CD8-positive, alpha-beta memory T cell (primary cell): ENCODE data around the gene MAP2K5. TPM values are rescaled to one million over a fixed set of nuclear protein-coding genes. Genes with fewer than 3 reads are reported as not detected.

ENCODE experiments used
- CTCF ChIA-PET: fragments of 350-600 bp; sonication (Branson Sonifier 250); formaldehyde crosslinking; loops from one replicate; lab custom pipeline; 2021; ENCODE audit warnings: antibody characterized with exemption; lab: Charles Lee
- POLR2A ChIA-PET: fragments of 350-600 bp; sonication (Branson Sonifier 250); formaldehyde crosslinking; loops from one replicate; lab custom pipeline; 2021; ENCODE audit warnings: antibody characterized with exemption; lab: Charles Lee
- DNase-seq, 5 donors: peaks; one replicate each; pipeline versions ENCODE4 v3.0.0 to v3.0.0-alpha.2; 2020 to 2022; ENCODE audit warnings: mixed read lengths in 1 of 5
- H3K27ac ChIP-seq: one replicate; pipeline ENCODE4 v1.7.0; 2013; ENCODE audit warnings: low read depth, mild to moderate bottlenecking, low read length, moderate library complexity
- H3K27me3 ChIP-seq: 2 replicates; pipeline ENCODE4 v1.7.0; 2013; ENCODE audit warnings: low read length, mild to moderate bottlenecking; ENCODE audit not compliant: insufficient read depth, poor library complexity, severe bottlenecking
- H3K36me3 ChIP-seq: 2 replicates; pipeline ENCODE4 v1.7.0; 2013; ENCODE audit warnings: mild to moderate bottlenecking, low read length, moderate library complexity; ENCODE audit not compliant: insufficient read depth
- H3K4me1 ChIP-seq: 2 replicates; pipeline ENCODE4 v1.7.0; 2013; ENCODE audit warnings: mild to moderate bottlenecking, low read length, moderate library complexity; ENCODE audit not compliant: insufficient read depth
- H3K4me3 ChIP-seq: 2 replicates; pipeline ENCODE4 v1.7.0; 2013; ENCODE audit warnings: mild to moderate bottlenecking, low read length
- H3K9me3 ChIP-seq: 2 replicates; pipeline ENCODE4 v1.7.0; 2013; ENCODE audit warnings: mild to moderate bottlenecking, low read length
- H3K27ac Mint-ChIP-seq, 8 donors: one replicate each; pipeline ENCODE4 v1.8.0; 2020 to 2021; ENCODE audit warnings: mixed read lengths in 8 of 8, mild to moderate bottlenecking in 6 of 8, inconsistent platforms in 3 of 8, moderate library complexity in 3 of 8
- H3K27me3 Mint-ChIP-seq, 2 donors: one replicate each; pipeline ENCODE4 v1.8.0; 2020 to 2021; ENCODE audit warnings: mixed read lengths in 2 of 2, mild to moderate bottlenecking in 1 of 2, moderate library complexity in 1 of 2
- H3K36me3 Mint-ChIP-seq, 3 donors: one replicate each; pipeline ENCODE4 v1.8.0; 2020 to 2021; ENCODE audit warnings: mixed read lengths in 3 of 3, inconsistent platforms in 1 of 3, mild to moderate bottlenecking in 1 of 3
- H3K4me1 Mint-ChIP-seq, 3 donors: one replicate each; pipeline ENCODE4 v1.8.0; 2020 to 2021; ENCODE audit warnings: mixed read lengths in 3 of 3, inconsistent platforms in 1 of 3, mild to moderate bottlenecking in 1 of 3
- H3K4me3 Mint-ChIP-seq, 7 donors: one replicate each; pipeline ENCODE4 v1.8.0; 2020 to 2021; ENCODE audit warnings: mixed read lengths in 7 of 7, mild to moderate bottlenecking in 6 of 7, moderate library complexity in 4 of 7, inconsistent platforms in 2 of 7
- H3K9me3 Mint-ChIP-seq, 5 donors: one replicate each; pipeline ENCODE4 v1.8.0; 2020 to 2022; ENCODE audit warnings: mixed read lengths in 5 of 5, mild to moderate bottlenecking in 3 of 5, moderate library complexity in 2 of 5, inconsistent platforms in 1 of 5
- polyA plus RNA-seq: library from polyadenylated mRNA; unstranded; fragments of 300-500 nt; fragmentation: Illumina TruSeq; gene quantifications from one replicate; pipeline ENCODE4 v1.2.3, GENCODE V29; 2021
- total RNA-seq, 2 experiments: library from RNA; stranded (reverse); gene quantifications; one replicate each; pipeline ENCODE4 v1.2.3, GENCODE V29; 2021

The MAP2K5 gene
- total and polyA plus RNA-seq, 3 experiments from 2014 or later: 20.0 to 21.4 (median 20.1) TPM

DNA sequence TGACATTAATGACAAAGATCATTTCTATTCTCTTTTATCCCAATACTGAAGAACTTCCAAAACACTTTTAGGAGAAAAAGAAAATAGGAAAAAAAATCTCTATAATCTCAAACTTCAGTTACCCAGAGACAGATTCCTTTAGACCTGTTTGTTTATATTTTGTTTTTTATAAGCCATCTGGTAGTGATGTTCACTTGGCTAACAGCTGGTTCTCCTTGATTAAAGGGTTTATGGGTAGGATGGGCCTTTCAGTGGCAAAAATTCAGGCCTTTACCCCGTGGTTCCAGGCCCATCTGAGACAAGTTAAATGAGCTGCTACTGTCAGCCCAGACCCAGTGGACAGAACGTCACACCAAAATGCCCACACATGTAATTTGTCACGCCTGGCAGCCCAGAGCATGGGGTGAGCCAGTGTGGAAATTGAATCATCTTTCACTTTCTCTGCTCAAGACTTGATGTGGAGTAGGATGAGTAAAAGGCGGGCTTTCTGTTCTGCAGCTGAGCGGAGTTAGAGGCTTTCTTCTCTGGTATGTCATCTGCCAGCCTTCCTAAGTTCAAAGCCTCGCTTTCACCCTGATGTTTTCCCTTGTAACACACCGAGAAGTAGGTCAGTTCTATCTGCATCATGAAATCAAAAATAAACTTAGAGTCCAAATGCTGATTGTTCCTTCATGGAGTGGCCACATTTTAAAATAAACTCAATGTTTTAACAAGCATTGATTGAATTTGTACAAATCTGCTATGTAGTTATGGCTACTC, 220.3 kb downstream of the MAP2K5 start:
- Histone ChIP-seq H3K4me3 (no peak overlapping the region), H3K27me3 (no peaks in the 10 kb centered on the region), H3K36me3 (no peaks in the 10 kb centered on the region), H3K4me1 (peaks cover 54% of the 10 kb centered on the region), H3K27ac (no peak overlapping the region), H3K9me3 (no peaks in the 10 kb centered on the region)
- POLR2A ChIA-PET: interaction anchor here (0.6 kb wide), 2 partner anchors 13 to 22 kb away, joined by 3 to 4 read pairs; no protein-coding TSS in a partner anchor
- H3K36me3 Mint-ChIP-seq: peaks cover 3 to 22% (median 9%) of the 10 kb centered on the region in 3 donors
- peaks cover 0 to 1% of the 10 kb centered on the region in 2 donors for H3K27me3 Mint-ChIP-seq
- peak overlapping the region in 3 of 8 donors; percentile 1 to 29 (median 13) for H3K27ac Mint-ChIP-seq
- peaks cover 17 to 32% (median 28%) of the 10 kb centered on the region in 3 donors for H3K4me1 Mint-ChIP-seq
- H3K9me3 Mint-ChIP-seq: no peaks in the 10 kb centered on the region
- DNase-seq: peak in 1 of 5 donors; percentile 57
- CTCF ChIA-PET: no interaction called here
- H3K4me3 Mint-ChIP-seq: peak overlapping the region in 1 of 7 donors; percentile 14

DNA sequence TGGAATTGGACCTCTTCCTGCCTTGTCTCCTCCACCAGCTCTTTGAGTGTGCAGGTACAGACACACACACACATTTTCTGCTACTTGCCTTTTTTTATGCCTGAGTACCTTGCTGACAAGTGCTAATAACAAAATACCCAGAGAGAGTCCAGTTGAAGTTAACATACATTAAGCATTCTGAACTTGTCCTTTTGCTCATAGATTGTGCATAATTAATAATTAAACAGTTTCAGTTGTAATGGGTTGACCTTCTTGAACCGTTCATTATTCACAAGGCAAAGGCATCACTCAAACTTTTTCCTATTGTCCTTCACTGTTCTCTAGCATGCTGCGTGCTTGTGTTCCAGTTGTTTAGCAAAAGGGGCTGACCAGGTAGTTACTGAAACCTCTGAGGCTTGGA, 223.2 kb downstream of the MAP2K5 start:
- peaks cover 3 to 25% (median 13%) of the 10 kb centered on the region in 3 donors for H3K36me3 Mint-ChIP-seq
- Histone ChIP-seq H3K27me3 (no peaks in the 10 kb centered on the region), H3K27ac (no peak overlapping the region), H3K9me3 (no peaks in the 10 kb centered on the region), H3K4me1 (peaks cover 28% of the 10 kb centered on the region), H3K36me3 (no peaks in the 10 kb centered on the region), H3K4me3 (no peak overlapping the region)
- no peaks in the 10 kb centered on the region for H3K9me3 Mint-ChIP-seq
- H3K27ac Mint-ChIP-seq: no peak overlapping the region
- H3K4me1 Mint-ChIP-seq: peaks cover 3 to 17% (median 10%) of the 10 kb centered on the region in 3 donors
- POLR2A ChIA-PET: no interaction called here
- DNase-seq: no peak
- no peak overlapping the region for H3K4me3 Mint-ChIP-seq
- CTCF ChIA-PET: no interaction called here
- peaks cover 0 to 1% of the 10 kb centered on the region in 2 donors for H3K27me3 Mint-ChIP-seq

DNA sequence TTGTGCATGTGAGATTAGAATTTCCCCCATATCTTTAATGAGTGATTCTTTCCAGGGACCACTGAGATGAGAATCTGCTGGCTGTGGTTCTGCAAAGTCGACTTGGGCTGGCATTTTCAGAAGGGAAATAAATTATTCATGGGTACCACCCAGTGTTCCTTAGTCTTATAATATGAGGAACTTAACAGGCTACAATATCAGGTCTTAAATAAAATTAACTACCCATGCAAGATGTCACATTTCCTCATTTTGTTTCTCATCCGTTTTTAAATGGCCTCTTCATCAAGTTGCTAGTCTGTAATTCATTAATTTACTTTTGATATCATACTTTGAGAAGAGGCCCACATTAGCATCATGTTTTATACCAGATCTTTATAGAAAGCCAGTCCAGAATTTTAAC, 224.5 kb downstream of the MAP2K5 start:
- DNase-seq: no peak
- Mint-ChIP-seq H3K27me3 (peaks cover 0 to 1% of the 10 kb centered on the region in 2 donors), H3K36me3 (peaks cover 3 to 25% (median 11%) of the 10 kb centered on the region in 3 donors), H3K4me3 (no peak overlapping the region), H3K4me1 (peaks cover 0 to 10% (median 6%) of the 10 kb centered on the region in 3 donors), H3K27ac (no peak overlapping the region), H3K9me3 (no peaks in the 10 kb centered on the region)
- H3K4me1 ChIP-seq: peaks cover 15% of the 10 kb centered on the region
- H3K27me3 ChIP-seq: no peaks in the 10 kb centered on the region
- H3K9me3 ChIP-seq: no peaks in the 10 kb centered on the region
- no peaks in the 10 kb centered on the region for H3K36me3 ChIP-seq
- no peak overlapping the region for H3K4me3 ChIP-seq
- H3K27ac ChIP-seq: no peak overlapping the region
- CTCF ChIA-PET: no interaction called here
- POLR2A ChIA-PET: no interaction called here

DNA sequence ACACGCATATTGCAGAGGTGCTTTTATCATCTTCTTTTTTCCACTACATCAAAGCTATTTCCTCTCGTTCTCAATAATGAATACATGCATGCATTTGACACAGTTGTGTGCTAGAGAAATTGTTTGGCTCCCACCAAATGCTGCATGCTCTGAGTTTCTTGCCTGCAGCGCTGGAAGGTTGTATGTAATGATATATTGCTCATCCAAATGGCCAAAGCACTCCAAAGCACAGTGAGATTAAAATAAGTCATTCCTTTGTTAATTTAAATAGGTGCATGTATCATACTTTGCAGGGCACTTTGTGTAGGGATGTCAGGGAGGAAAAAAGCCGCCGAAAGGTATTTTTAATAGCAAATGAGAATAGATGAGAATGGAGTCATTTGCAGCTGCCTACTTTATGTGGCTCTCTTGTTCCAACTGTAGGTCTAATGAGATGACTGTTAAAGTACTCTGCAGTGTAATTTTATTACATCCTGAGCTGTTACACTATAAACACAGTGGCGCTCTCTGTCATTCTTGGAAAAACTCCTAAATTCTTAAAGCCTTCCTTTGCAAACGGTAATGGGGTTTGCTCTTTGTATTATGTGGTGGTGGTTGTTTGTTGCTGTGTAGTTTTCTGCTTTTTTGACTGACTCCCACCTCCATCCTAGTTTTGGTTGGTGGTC, 225.9 kb downstream of the MAP2K5 start:
- Histone ChIP-seq H3K9me3 (no peaks in the 10 kb centered on the region), H3K4me1 (peaks cover 1% of the 10 kb centered on the region), H3K27me3 (no peaks in the 10 kb centered on the region), H3K36me3 (no peaks in the 10 kb centered on the region), H3K4me3 (no peak overlapping the region), H3K27ac (no peak overlapping the region)
- ChIA-PET CTCF (no interaction called here), POLR2A (no interaction called here)
- no peak overlapping the region for H3K27ac Mint-ChIP-seq
- no peak overlapping the region for H3K4me3 Mint-ChIP-seq
- H3K27me3 Mint-ChIP-seq: peaks cover 0 to 1% of the 10 kb centered on the region in 2 donors
- peaks cover 0 to 1% (median 0%) of the 10 kb centered on the region in 3 donors for H3K4me1 Mint-ChIP-seq
- no peak for DNase-seq
- peaks cover 3 to 28% (median 15%) of the 10 kb centered on the region in 3 donors for H3K36me3 Mint-ChIP-seq
- H3K9me3 Mint-ChIP-seq: no peaks in the 10 kb centered on the region

DNA sequence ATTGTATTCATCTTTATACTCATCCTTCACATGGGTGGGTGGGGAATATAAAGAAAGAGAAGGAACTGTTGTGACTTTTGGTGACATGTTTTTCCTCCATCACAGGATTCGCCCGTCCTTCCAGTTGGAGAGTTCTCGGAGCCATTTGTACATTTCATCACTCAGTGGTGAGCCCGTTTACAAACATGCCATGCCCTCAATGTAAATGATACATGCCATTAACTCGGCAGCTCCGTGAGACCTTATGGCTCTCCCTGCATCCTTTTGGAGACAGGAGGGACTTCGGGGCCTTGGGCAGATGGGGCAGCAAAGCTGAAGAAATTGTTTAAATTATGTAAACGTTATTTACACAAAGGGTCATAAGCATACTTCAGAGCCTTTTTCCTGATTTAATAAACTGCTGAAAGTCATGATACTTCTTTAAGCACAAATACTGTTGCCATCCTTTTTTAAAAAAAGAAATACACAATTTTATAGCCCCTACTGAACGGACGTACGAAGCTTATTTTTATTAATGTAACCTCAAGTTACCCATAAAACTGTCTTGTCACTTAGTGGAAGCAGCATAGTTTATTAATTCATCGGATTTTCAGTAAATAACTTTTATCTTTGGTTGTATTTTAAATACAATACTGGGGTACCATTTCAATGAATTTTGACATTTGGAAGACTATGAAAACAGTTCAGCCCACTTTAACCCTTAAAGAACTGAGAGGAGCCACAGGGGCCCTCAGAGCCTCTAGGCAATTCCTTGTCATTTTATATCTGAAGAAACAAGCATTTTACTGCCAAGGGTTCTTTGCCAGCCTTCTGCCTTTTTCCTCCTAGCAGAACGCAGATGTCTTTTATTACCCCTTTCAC, 227.2 kb downstream of the MAP2K5 start:
- DNase-seq: no peak
- H3K9me3 ChIP-seq: no peaks in the 10 kb centered on the region
- no peaks in the 10 kb centered on the region for H3K4me1 ChIP-seq
- no peak overlapping the region for H3K4me3 Mint-ChIP-seq
- no peak overlapping the region for H3K4me3 ChIP-seq
- CTCF ChIA-PET: no interaction called here
- H3K27ac Mint-ChIP-seq: no peak overlapping the region
- H3K4me1 Mint-ChIP-seq: no peaks in the 10 kb centered on the region
- POLR2A ChIA-PET: no interaction called here
- H3K27me3 ChIP-seq: no peaks in the 10 kb centered on the region
- peaks cover 3 to 26% (median 15%) of the 10 kb centered on the region in 3 donors for H3K36me3 Mint-ChIP-seq
- H3K27ac ChIP-seq: no peak overlapping the region
- H3K36me3 ChIP-seq: no peaks in the 10 kb centered on the region
- peaks cover 0 to 1% of the 10 kb centered on the region in 2 donors for H3K27me3 Mint-ChIP-seq
- H3K9me3 Mint-ChIP-seq: no peaks in the 10 kb centered on the region

DNA sequence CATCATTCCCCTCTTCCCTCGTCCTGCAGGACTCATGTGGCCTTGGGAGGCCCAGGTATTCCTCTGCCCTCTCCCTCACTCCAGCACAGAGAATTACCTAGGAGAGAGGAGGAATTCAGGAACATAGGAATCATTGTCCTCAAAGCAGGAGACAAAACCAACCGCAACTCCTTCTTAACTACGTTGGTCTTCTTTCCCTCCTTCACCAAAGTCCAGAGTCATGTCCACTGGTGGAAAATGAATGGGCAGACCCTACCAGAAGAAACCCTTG, 227.8 kb downstream of the MAP2K5 start:
- no peak overlapping the region for H3K27ac ChIP-seq
- no peak overlapping the region for H3K27ac Mint-ChIP-seq
- peaks cover 3 to 28% (median 15%) of the 10 kb centered on the region in 3 donors for H3K36me3 Mint-ChIP-seq
- peaks cover 0 to 1% of the 10 kb centered on the region in 2 donors for H3K27me3 Mint-ChIP-seq
- no peaks in the 10 kb centered on the region for H3K9me3 ChIP-seq
- no peaks in the 10 kb centered on the region for H3K27me3 ChIP-seq
- H3K4me1 Mint-ChIP-seq: no peaks in the 10 kb centered on the region
- CTCF ChIA-PET: no interaction called here
- H3K36me3 ChIP-seq: no peaks in the 10 kb centered on the region
- POLR2A ChIA-PET: no interaction called here
- H3K4me3 Mint-ChIP-seq: no peak overlapping the region
- DNase-seq: no peak
- no peak overlapping the region for H3K4me3 ChIP-seq
- no peaks in the 10 kb centered on the region for H3K4me1 ChIP-seq
- H3K9me3 Mint-ChIP-seq: no peaks in the 10 kb centered on the region

DNA sequence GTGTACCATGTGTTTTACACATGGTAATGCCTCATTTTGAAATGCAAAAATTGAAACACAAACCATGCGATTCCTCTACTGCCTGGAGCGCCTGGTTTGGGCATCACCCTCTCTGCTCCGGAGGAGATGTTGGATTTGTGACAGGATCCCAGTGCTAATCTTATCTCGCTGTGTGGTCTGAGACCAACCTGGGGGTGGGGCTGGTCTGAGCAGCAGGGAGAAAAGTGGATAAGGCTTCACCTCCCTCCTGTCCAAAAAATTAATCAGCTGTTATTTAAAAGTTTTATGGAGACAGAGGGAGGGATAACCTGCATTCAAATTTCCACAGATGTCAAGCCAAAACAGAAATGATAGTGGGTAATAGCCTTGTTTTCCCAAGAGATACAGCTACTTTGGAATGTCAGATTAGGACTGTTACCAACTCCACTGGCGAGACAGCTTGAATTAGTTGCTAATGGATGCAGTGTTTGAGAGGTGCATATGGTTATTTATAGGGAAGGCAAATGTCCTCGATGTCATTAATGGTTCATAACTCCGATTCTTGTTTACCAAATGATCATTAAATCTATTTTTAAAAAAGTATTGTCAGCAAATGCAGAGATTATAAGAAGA, 228.8 kb downstream of the MAP2K5 start:
- Mint-ChIP-seq H3K36me3 (peaks cover 0 to 25% (median 18%) of the 10 kb centered on the region in 3 donors), H3K9me3 (no peaks in the 10 kb centered on the region), H3K27me3 (peaks cover 0 to 1% of the 10 kb centered on the region in 2 donors), H3K4me1 (no peaks in the 10 kb centered on the region), H3K4me3 (no peak overlapping the region), H3K27ac (peak overlapping the region in 1 of 8 donors; percentile 60)
- CTCF ChIA-PET: interaction anchor here (1.5 kb wide), 1 partner anchor 12 kb away, joined by 3 read pairs; no protein-coding TSS in a partner anchor
- no peak overlapping the region for H3K27ac ChIP-seq
- no peaks in the 10 kb centered on the region for H3K27me3 ChIP-seq
- no peak overlapping the region for H3K4me3 ChIP-seq
- no peaks in the 10 kb centered on the region for H3K36me3 ChIP-seq
- no peaks in the 10 kb centered on the region for H3K9me3 ChIP-seq
- no peak for DNase-seq
- POLR2A ChIA-PET: no interaction called here
- no peaks in the 10 kb centered on the region for H3K4me1 ChIP-seq
